H54 (cell line): ENCODE data around the gene RPF1.
"Not testable (repeated sequence)": the region's sequence is repeated elsewhere in the genome, so short reads cannot be mapped to it uniquely, and the experiment has no call there.

Experiments
- DNase-seq: peaks from one replicate; pipeline ENCODE4 v3.0.0; 2011; ENCODE audit warnings: low spot score, mixed read lengths; ENCODE audit not compliant: insufficient read length
- FAIRE-seq: peaks from 3 replicates; lab custom pipeline; 2011; peaks lifted over from hg19 to GRCh38; lab: Jason Lieb, UNC
- POLR2A ChIP-seq: IDR thresholded peaks from 2 replicates; pipeline ENCODE4 v1.6.1; 2011; ENCODE audit warnings: low read depth, mild to moderate bottlenecking, low read length

Gene RPF1

GRCh38 chr1:84478876-84479868 is at the start of gene RPF1:
RPF1 (plus strand) TSS chr1:84479266; CDS start chr1:84479282, 16 bp downstream.
- peak; percentile 82 for FAIRE-seq
- TF ChIP-seq POLR2A = peak; percentile 41
- DNase-seq = peak; percentile 45

GRCh38 chr1:84430546-84430945 is 48.5 kb upstream of the RPF1 start:
- DNase-seq (no peak), FAIRE-seq (no peak)
- no peak for TF ChIP-seq POLR2A

GRCh38 chr1:84433258-84434080 is 45.6 kb upstream of the RPF1 start:
- DNase-seq (peak; percentile 18), FAIRE-seq (peak; percentile 85)
- no peak for TF ChIP-seq POLR2A

- DNase-seq = no peak
- TF ChIP-seq POLR2A = no peak
- FAIRE-seq = no peak
Measured at GRCh38 chr1:84434081-84434769, 44.8 kb upstream of the RPF1 start.

GRCh38 chr1:84434801-84435549 is 44.1 kb upstream of the RPF1 start:
- FAIRE-seq = peak; percentile 57
- no peak for DNase-seq
- TF ChIP-seq POLR2A = no peak

- TF ChIP-seq POLR2A = no peak
Measured at GRCh38 chr1:84436876-84437655, 42.0 kb upstream of the RPF1 start.

GRCh38 chr1:84442256-84442655 is 36.8 kb upstream of the RPF1 start:
- TF ChIP-seq POLR2A = no peak
- DNase-seq (peak; percentile 34), FAIRE-seq (peak; percentile 97)

More at GRCh38 chr1:84436876-84437655, 42.0 kb upstream of the RPF1 start:
- FAIRE-seq (no peak), DNase-seq (no peak)

- FAIRE-seq, DNase-seq: not testable (repeated sequence)
Measured at GRCh38 chr1:84442747-84443646, 36.1 kb upstream of the RPF1 start.

- DNase-seq, FAIRE-seq: not testable (repeated sequence)
Measured at GRCh38 chr1:84448704-84449103, 30.4 kb upstream of the RPF1 start.

- TF ChIP-seq POLR2A = no peak
- peak; percentile 36 for FAIRE-seq
- DNase-seq = no peak
Measured at GRCh38 chr1:84450910-84451309, 28.2 kb upstream of the RPF1 start.

GRCh38 chr1:84452436-84452835 is 26.6 kb upstream of the RPF1 start:
- TF ChIP-seq POLR2A = no peak
- FAIRE-seq = no peak
- no peak for DNase-seq
